K562 (cell line): ENCODE data around the gene DGCR2. TPM values are rescaled to one million over a fixed set of nuclear protein-coding genes. Genes with fewer than 3 reads are reported as not detected.

Experiments
- ARID1B ChIP-seq: fragments of 450-650 bp; IDR thresholded peaks from 2 replicates; pipeline ENCODE4 v1.6.1; 2016; ENCODE audit warnings: antibody characterized with exemption, mild to moderate bottlenecking, inconsistent platforms
- CBX5 ChIP-seq: IDR thresholded peaks from 2 replicates; pipeline ENCODE4 v1.6.1; 2014; ENCODE audit warnings: low read depth, borderline replicate concordance
- CCAR2 ChIP-seq: fragments of 200-400 bp; formaldehyde crosslinking; IDR thresholded peaks from 2 replicates; pipeline ENCODE4 v1.6.1; 2017; ENCODE audit warnings: mild to moderate bottlenecking, low read depth, low read length
- ELK3 ChIP-seq: fragments of 450-650 bp; formaldehyde crosslinking; IDR thresholded peaks from 2 replicates; pipeline ENCODE4 v1.4.0; 2020; ENCODE audit warnings: mild to moderate bottlenecking
- ETV6 ChIP-seq, 3 experiments: fragments of 150-350 bp in 1 of 3; sonication (generic) in 1 of 3; formaldehyde crosslinking in 1 of 3; IDR thresholded peaks; 2 replicates each; pipeline versions ENCODE4 v1.6.1 to v1.8.0; 2014 to 2022; ENCODE audit warnings: borderline replicate concordance in 2 of 3, low read depth in 2 of 3, antibody characterized with exemption in 1 of 3, low read length in 1 of 3, mild to moderate bottlenecking in 1 of 3, missing genetic modification reagents in 1 of 3
- HDAC1 ChIP-seq, 2 experiments: fragments of 450-650 bp; IDR thresholded peaks; 2 replicates each; pipeline ENCODE4 v1.6.1; 2016 to 2017; ENCODE audit warnings: inconsistent platforms in 1 of 2, mild to moderate bottlenecking in 1 of 2, moderate library complexity in 1 of 2
- HLTF ChIP-seq: fragments of 450-650 bp; IDR thresholded peaks from 2 replicates; pipeline ENCODE4 v1.6.1; 2016
- TSHZ1 ChIP-seq: fragments of 250-450 bp; sonication (Bioruptor Pico); IDR thresholded peaks from 2 replicates; pipeline ENCODE4 v1.4.0; 2020; ENCODE audit warnings: mild to moderate bottlenecking, moderate library complexity
- XRCC5 ChIP-seq: fragments of 200-400 bp; formaldehyde crosslinking; IDR thresholded peaks from 2 replicates; pipeline ENCODE4 v1.6.1; 2017; ENCODE audit warnings: low read depth, mild to moderate bottlenecking, low read length
- ZNF140 ChIP-seq: fragments of 250-450 bp; sonication (Bioruptor Pico); IDR thresholded peaks from 2 replicates; pipeline ENCODE4 v1.8.0; 2021; ENCODE audit warnings: moderate library complexity, mild to moderate bottlenecking, inconsistent platforms
- ZNF280A ChIP-seq: fragments of 450-650 bp; IDR thresholded peaks from 2 replicates; pipeline ENCODE4 v1.6.1; 2018; ENCODE audit warnings: mild to moderate bottlenecking, low read depth; ENCODE audit not compliant: partially characterized antibody
- ZNF518B ChIP-seq: fragments of 250-450 bp; sonication (Bioruptor Pico); IDR thresholded peaks from 2 replicates; pipeline ENCODE4 v1.5.0; 2021; ENCODE audit warnings: mild to moderate bottlenecking, moderate library complexity
- polyA plus RNA-seq, 8 experiments: library from polyadenylated mRNA; depleted of rRNA in 4 of 8; stranded (reverse) in 5 of 8; unstranded in 3 of 8; fragments of >200 nt; fragmentation: Nextera tagmentation in 2 of 8; fragmentation: Illumina TruSeq in 1 of 8; extraction: Ambion mirVana in 2 of 8; extraction: Trizol in 1 of 8; gene quantifications; 2 replicates each; pipeline versions ENCODE4 v1.2.1 to v1.2.3, GENCODE V29; 2011 to 2014; ENCODE audit warnings: inconsistent platforms in 1 of 8, missing spikeins in 1 of 8
- total RNA-seq, 7 experiments: library from RNA; depleted of rRNA in 6 of 7; stranded (reverse); fragments of >200 nt in 6 of 7; fragmentation: Illumina TruSeq in 2 of 7; extraction: Trizol in 2 of 7; gene quantifications; 2 replicates each; pipeline versions ENCODE4 v1.2.1 to v1.2.3, GENCODE V29; 2011 to 2021; ENCODE audit warnings: low replicate concordance in 1 of 7
- TF ChIP-seq, protein P1 (sequence below): IDR thresholded peaks from 3 replicates; pipeline ENCODE4 v1.6.1; 2011; ENCODE audit warnings: borderline replicate concordance, mild to moderate bottlenecking; ENCODE audit not compliant: insufficient read length, insufficient read depth
- TF ChIP-seq, protein P2 (sequence below): sonication (generic); formaldehyde crosslinking; IDR thresholded peaks from 2 replicates; pipeline ENCODE4 v1.8.0; 2022; ENCODE audit warnings: mild to moderate bottlenecking, missing genetic modification reagents

Gene DGCR2
- total and polyA plus RNA-seq, 9 of the 15 experiments (the other 6 are each of a cell fraction or from before 2014, with no cell fraction given), result 0.69 to 101 (median 56.4) TPM

DNA sequence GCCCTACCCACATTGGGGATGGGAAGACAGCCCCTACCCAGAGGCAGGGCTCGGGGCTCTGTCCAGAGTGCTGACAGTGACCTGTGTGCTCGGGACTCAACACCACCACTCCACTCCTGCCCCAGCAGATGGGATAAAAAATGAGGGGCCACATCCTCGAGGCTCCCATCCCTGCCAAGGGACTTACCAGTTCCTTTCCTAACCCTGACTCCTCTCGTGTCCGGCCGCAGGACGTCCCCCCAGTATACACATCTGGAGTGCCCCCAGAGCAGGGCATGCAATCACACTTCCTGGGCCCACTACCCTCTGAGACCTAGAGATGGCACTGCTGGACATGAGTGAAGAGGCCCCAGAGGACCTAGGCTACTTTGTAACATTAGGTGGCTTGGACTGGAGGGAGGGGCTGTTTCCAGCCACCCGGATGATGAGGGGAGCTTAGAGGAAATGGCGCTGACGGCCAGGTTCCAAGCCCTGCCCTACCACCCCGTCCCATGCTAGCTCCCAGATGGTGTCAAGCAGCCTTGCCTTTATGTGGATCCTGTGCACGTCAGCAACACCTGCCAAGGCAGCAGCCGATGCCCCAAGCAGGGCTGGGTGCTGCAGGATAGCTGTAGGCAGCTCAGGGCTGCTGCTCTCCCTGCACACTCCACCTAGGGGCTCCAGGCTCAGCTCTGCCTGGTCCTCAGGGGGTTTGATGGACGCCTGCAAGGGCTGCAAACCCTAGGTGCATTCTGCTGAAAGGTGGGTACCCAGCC lies 86.6 kb downstream of the DGCR2 start (continued):
- TF ChIP-seq ZNF280A, result no peak
- no peak for TF ChIP-seq ETV6 (IDR thresholded peaks at IDR 0.05; ENCODE audit: borderline replicate concordance in 1 of 2, low read depth in 2 of 2, low read length in 1 of 2)
- no peak for TF ChIP-seq ETV6 (CRISPR knock-in tag; IDR thresholded peaks at IDR 0.05; ENCODE audit: borderline replicate concordance)
- TF ChIP-seq HLTF, result 0 out of 2 replicates have a peak, but pooled peaks have one; percentile 20
- no peak for TF ChIP-seq ELK3
- no peak for TF ChIP-seq ZNF518B (CRISPR knock-in tag)
- no peak for TF ChIP-seq ARID1B
- no peak for TF ChIP-seq TSHZ1 (CRISPR knock-in tag)
- TF ChIP-seq ZNF140 (CRISPR knock-in tag), result no peak
- TF ChIP-seq, protein P1, sequence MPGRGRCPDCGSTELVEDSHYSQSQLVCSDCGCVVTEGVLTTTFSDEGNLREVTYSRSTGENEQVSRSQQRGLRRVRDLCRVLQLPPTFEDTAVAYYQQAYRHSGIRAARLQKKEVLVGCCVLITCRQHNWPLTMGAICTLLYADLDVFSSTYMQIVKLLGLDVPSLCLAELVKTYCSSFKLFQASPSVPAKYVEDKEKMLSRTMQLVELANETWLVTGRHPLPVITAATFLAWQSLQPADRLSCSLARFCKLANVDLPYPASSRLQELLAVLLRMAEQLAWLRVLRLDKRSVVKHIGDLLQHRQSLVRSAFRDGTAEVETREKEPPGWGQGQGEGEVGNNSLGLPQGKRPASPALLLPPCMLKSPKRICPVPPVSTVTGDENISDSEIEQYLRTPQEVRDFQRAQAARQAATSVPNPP, result no peak
- TF ChIP-seq, protein P2, sequence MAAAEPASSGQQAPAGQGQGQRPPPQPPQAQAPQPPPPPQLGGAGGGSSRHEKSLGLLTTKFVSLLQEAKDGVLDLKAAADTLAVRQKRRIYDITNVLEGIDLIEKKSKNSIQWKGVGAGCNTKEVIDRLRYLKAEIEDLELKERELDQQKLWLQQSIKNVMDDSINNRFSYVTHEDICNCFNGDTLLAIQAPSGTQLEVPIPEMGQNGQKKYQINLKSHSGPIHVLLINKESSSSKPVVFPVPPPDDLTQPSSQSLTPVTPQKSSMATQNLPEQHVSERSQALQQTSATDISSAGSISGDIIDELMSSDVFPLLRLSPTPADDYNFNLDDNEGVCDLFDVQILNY (CRISPR knock-in tag), result no peak
- no peak for TF ChIP-seq CCAR2
- no peak for TF ChIP-seq XRCC5
- TF ChIP-seq CBX5, result no peak
- TF ChIP-seq HDAC1 (IDR thresholded peaks at IDR 0.05), result no peak
